Sigmoid colon (tissue), 4 donors: ENCODE measurements around the gene PRDM16.

Experiments used
- EP300 ChIP-seq, 4 donors: sonication (generic); formaldehyde crosslinking; IDR thresholded peaks; one replicate each; pipeline ENCODE4 v1.6.1; 2017; ENCODE audit warnings: antibody characterized with exemption in 4 of 4
- POLR2A ChIP-seq, 2 donors: fragments of 450-650 bp; IDR thresholded peaks; one replicate each; pipeline ENCODE4 v1.6.1; 2016; ENCODE audit warnings: antibody characterized with exemption in 2 of 2, mild to moderate bottlenecking in 2 of 2, moderate library complexity in 2 of 2
- POLR2AphosphoS5 ChIP-seq, 4 donors: sonication (generic); formaldehyde crosslinking; IDR thresholded peaks; one replicate each; pipeline ENCODE4 v1.6.1; 2017; ENCODE audit warnings: antibody characterized with exemption in 4 of 4
- TF ChIP-seq, protein P1 (sequence below), 4 experiments: fragments of 450-650 bp in 3 of 4; fragments of 200-600 bp in 1 of 4; IDR thresholded peaks; one replicate each; pipeline ENCODE4 v1.5.1; 2016 to 2019; ENCODE audit warnings: antibody characterized with exemption in 4 of 4, mild to moderate bottlenecking in 3 of 4, moderate library complexity in 2 of 4

GRCh38 chr1:3327389-3327702 is 258.3 kb downstream of the PRDM16 start:
- TF ChIP-seq, protein P1, sequence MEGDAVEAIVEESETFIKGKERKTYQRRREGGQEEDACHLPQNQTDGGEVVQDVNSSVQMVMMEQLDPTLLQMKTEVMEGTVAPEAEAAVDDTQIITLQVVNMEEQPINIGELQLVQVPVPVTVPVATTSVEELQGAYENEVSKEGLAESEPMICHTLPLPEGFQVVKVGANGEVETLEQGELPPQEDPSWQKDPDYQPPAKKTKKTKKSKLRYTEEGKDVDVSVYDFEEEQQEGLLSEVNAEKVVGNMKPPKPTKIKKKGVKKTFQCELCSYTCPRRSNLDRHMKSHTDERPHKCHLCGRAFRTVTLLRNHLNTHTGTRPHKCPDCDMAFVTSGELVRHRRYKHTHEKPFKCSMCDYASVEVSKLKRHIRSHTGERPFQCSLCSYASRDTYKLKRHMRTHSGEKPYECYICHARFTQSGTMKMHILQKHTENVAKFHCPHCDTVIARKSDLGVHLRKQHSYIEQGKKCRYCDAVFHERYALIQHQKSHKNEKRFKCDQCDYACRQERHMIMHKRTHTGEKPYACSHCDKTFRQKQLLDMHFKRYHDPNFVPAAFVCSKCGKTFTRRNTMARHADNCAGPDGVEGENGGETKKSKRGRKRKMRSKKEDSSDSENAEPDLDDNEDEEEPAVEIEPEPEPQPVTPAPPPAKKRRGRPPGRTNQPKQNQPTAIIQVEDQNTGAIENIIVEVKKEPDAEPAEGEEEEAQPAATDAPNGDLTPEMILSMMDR (IDR thresholded peaks at IDR 0.05): no peak
- TF ChIP-seq POLR2A (IDR thresholded peaks at IDR 0.05) (no peak), POLR2AphosphoS5 (IDR thresholded peaks at IDR 0.05) (no peak), EP300 (IDR thresholded peaks at IDR 0.05) (no peak)
